Ovary (tissue), 3 donors: ENCODE measurements around the gene HAND2.

Source experiments
- CTCF ChIP-seq, 3 donors: fragments of 450-650 bp in 2 of 3; fragments of 200-600 bp in 1 of 3; IDR thresholded peaks; one replicate each; pipeline versions ENCODE4 v1.5.1 to v1.8.0; 2016 to 2022; ENCODE audit warnings: antibody characterized with exemption in 3 of 3, mild to moderate bottlenecking in 1 of 3
- EP300 ChIP-seq: sonication (generic); formaldehyde crosslinking; IDR thresholded peaks from one replicate; pipeline ENCODE4 v1.6.1; 2017; ENCODE audit warnings: antibody characterized with exemption
- POLR2A ChIP-seq: fragments of 450-650 bp; IDR thresholded peaks from one replicate; pipeline ENCODE4 v1.6.1; 2017; ENCODE audit warnings: antibody characterized with exemption, mild to moderate bottlenecking, moderate library complexity
- donor health status: DM: no; HTN: no; CAD: no.

- no peak for TF ChIP-seq CTCF (IDR thresholded peaks at IDR 0.05)
- no peak for TF ChIP-seq POLR2A
- no peak for TF ChIP-seq EP300
Observed at GRCh38 chr4:173492315-173492714, 37.7 kb downstream of the HAND2 start.
